Fibroblast of lung (primary cell): ENCODE data around the gene MYEF2. TPM values are rescaled to one million over a fixed set of nuclear protein-coding genes. Genes with fewer than 3 reads are reported as not detected.

Experiments
- DNase-seq, 2 donors: peaks; one replicate each; pipeline versions ENCODE4 v3.0.0 to v3.0.0-alpha.2; 2010; ENCODE audit warnings: low read depth in 2 of 2
- H2AFZ ChIP-seq: 2 replicates; pipeline ENCODE4 v1.5.1; 2012; ENCODE audit warnings: low read length, control low read depth, inconsistent platforms
- H3K27ac ChIP-seq: 2 replicates; pipeline ENCODE4 v1.5.1; 2011; ENCODE audit warnings: low read length, control low read depth; ENCODE audit not compliant: insufficient read depth
- H3K27me3 ChIP-seq: 2 replicates; pipeline ENCODE4 v1.5.1; 2011; ENCODE audit warnings: mild to moderate bottlenecking, low read length; ENCODE audit not compliant: control insufficient read depth, insufficient read depth
- H3K36me3 ChIP-seq: 2 replicates; pipeline ENCODE4 v1.5.1; 2011; ENCODE audit warnings: low read length; ENCODE audit not compliant: control insufficient read depth, insufficient read depth
- H3K4me1 ChIP-seq: 2 replicates; pipeline ENCODE4 v1.5.1; 2011; ENCODE audit warnings: low read length; ENCODE audit not compliant: control insufficient read depth, insufficient read depth; ENCODE audit errors: extremely low read depth
- H3K4me2 ChIP-seq: 2 replicates; pipeline ENCODE4 v1.5.1; 2011; ENCODE audit warnings: low read length, control low read depth; ENCODE audit not compliant: insufficient read depth; ENCODE audit errors: extremely low read depth
- H3K4me3 ChIP-seq, 4 experiments: fragments of 200-600 bp in 1 of 4; sonication (generic) in 1 of 4; replicated peaks in 1 of 4; 2 replicates each; pipeline ENCODE4 v1.5.1; 2011 to 2016; ENCODE audit warnings: low read length in 4 of 4, low read depth in 3 of 4, mild to moderate bottlenecking in 3 of 4, control low read depth in 2 of 4, inconsistent platforms in 1 of 4, mixed read lengths in 1 of 4; ENCODE audit not compliant: insufficient read depth in 1 of 4; ENCODE audit errors: control extremely low read depth in 1 of 4
- H3K79me2 ChIP-seq: 2 replicates; pipeline ENCODE4 v1.5.1; 2012; ENCODE audit warnings: mild to moderate bottlenecking, low read length, inconsistent platforms; ENCODE audit not compliant: control insufficient read depth, insufficient read depth
- H3K9ac ChIP-seq: 2 replicates; pipeline ENCODE4 v1.5.1; 2011; ENCODE audit warnings: mild to moderate bottlenecking, low read length, control low read depth; ENCODE audit not compliant: insufficient read depth
- H3K9me3 ChIP-seq: 2 replicates; pipeline ENCODE4 v1.5.1; 2012; ENCODE audit warnings: low read depth, low read length; ENCODE audit not compliant: control insufficient read depth, insufficient read depth
- H4K20me1 ChIP-seq: 2 replicates; pipeline ENCODE4 v1.5.1; 2011; ENCODE audit warnings: low read length; ENCODE audit not compliant: control insufficient read depth, insufficient read depth; ENCODE audit errors: extremely low read depth
- CTCF ChIP-seq, 2 donors: IDR thresholded peaks in 1 of 2; conservative IDR thresholded peaks in 1 of 2; 1 replicate in 1 of 2; 2 replicates in 1 of 2; pipeline ENCODE4 v1.5.1; 2011 to 2012; ENCODE audit warnings: low read length in 2 of 2, control low read depth in 1 of 2, inconsistent platforms in 1 of 2, low read depth in 1 of 2, mild to moderate bottlenecking in 1 of 2
- EZH2 ChIP-seq: IDR thresholded peaks from 2 replicates; pipeline ENCODE4 v1.5.1; 2012; ENCODE audit warnings: low read length, control low read depth, mild to moderate bottlenecking; ENCODE audit errors: missing control alignments
- polyA plus RNA-seq, 2 donors: library from polyadenylated mRNA; depleted of rRNA in 1 of 2; stranded (reverse) in 1 of 2; unstranded in 1 of 2; fragments of >200 nt; gene quantifications; 2 replicates each; pipeline ENCODE4 v1.2.1, GENCODE V29; 2011 to 2012; ENCODE audit warnings: missing spikeins in 1 of 2
- total RNA-seq: library from RNA; depleted of rRNA; stranded (reverse); fragments of >200 nt; gene quantifications from 2 replicates; pipeline ENCODE4 v1.2.1, GENCODE V29; 2014

MYEF2 gene
- total and polyA plus RNA-seq, 2 donors (not counting 1 experiment from before 2014, with no cell fraction given) = 5.3 to 13.5 TPM

- Histone ChIP-seq H3K27me3 (peaks cover 4% of the 10 kb centered on the region), H3K79me2 (no peaks in the 10 kb centered on the region), H4K20me1 (no peaks in the 10 kb centered on the region), H3K4me3 (no peak overlapping the region), H3K27ac (no peak overlapping the region), H3K4me1 (no peaks in the 10 kb centered on the region), H3K9me3 (no peaks in the 10 kb centered on the region), H3K9ac (no peak overlapping the region), H3K4me2 (no peak overlapping the region), H3K36me3 (no peaks in the 10 kb centered on the region), H2AFZ (no peak overlapping the region)
- TF ChIP-seq CTCF (conservative IDR thresholded peaks at IDR 0.05 in 1 of 2, IDR thresholded peaks at IDR 0.05 in 1 of 2; ENCODE audit: low read depth in 1 of 2, low read length in 2 of 2) = no peak
- no peak for TF ChIP-seq EZH2
- no peak for DNase-seq
Observed at GRCh38 chr15:48085591-48085930, 92.5 kb downstream of the MYEF2 start.

- Histone ChIP-seq H3K4me2 (no peak overlapping the region), H3K4me1 (no peaks in the 10 kb centered on the region), H3K9ac (no peak overlapping the region), H3K36me3 (no peaks in the 10 kb centered on the region), H2AFZ (no peak overlapping the region), H3K27me3 (peaks cover 4% of the 10 kb centered on the region), H3K4me3 (no peak overlapping the region), H3K9me3 (no peaks in the 10 kb centered on the region), H3K27ac (no peak overlapping the region), H3K79me2 (no peaks in the 10 kb centered on the region), H4K20me1 (no peaks in the 10 kb centered on the region)
- no peak for TF ChIP-seq EZH2
- TF ChIP-seq CTCF (conservative IDR thresholded peaks at IDR 0.05 in 1 of 2, IDR thresholded peaks at IDR 0.05 in 1 of 2; ENCODE audit: low read depth in 1 of 2, low read length in 2 of 2) = peak; percentile 43 to 62
- peak; percentile 49 to 68 for DNase-seq
Observed at GRCh38 chr15:48084759-48085590, 93.1 kb downstream of the MYEF2 start.

Other genes with a start within 250 kb of the MYEF2 start
- gene SLC24A5, start 57.3 kb downstream of the MYEF2 start, total RNA-seq = not detected in 2 replicates
- not detected in 2 replicates for gene SLC24A5, start 57.3 kb downstream of the MYEF2 start, polyA plus RNA-seq
- gene CTXN2, start 13.4 kb upstream of the MYEF2 start, total RNA-seq = not detected in 2 replicates
- not detected in 2 replicates for gene CTXN2, start 13.4 kb upstream of the MYEF2 start, polyA plus RNA-seq
- gene SLC12A1, start 28.0 kb upstream of the MYEF2 start, total RNA-seq = not detected in 2 replicates
- gene SLC12A1, start 28.0 kb upstream of the MYEF2 start, polyA plus RNA-seq = not detected in 2 replicates
- gene DUT, start 153.1 kb upstream of the MYEF2 start, total RNA-seq = 41.6 and 47.6 TPM in 2 replicates
- gene DUT, start 153.1 kb upstream of the MYEF2 start, polyA plus RNA-seq = 52.9 and 78.8 TPM in 2 replicates